HepG2 (cell line): ENCODE measurements around the gene CC2D1A. TPM values are rescaled to one million over a fixed set of nuclear protein-coding genes. Genes with fewer than 3 reads are reported as not detected.

Source experiments
- BHLHE40 ChIP-seq: IDR thresholded peaks from 2 replicates; pipeline ENCODE4 v1.6.1; 2011; ENCODE audit warnings: low read length, improper control_type of control experiment
- FOXK1 ChIP-seq: sonication (generic); formaldehyde crosslinking; IDR thresholded peaks from 2 replicates; pipeline ENCODE4 v1.4.0; 2020; ENCODE audit warnings: low read depth, missing genetic modification reagents, borderline replicate concordance
- HOXA9 ChIP-seq: sonication (generic); formaldehyde crosslinking; IDR thresholded peaks from 2 replicates; pipeline ENCODE4 v1.8.1; 2022; ENCODE audit warnings: missing genetic modification reagents, mild to moderate bottlenecking, moderate library complexity, borderline replicate concordance
- MTF1 ChIP-seq: sonication (generic); formaldehyde crosslinking; IDR thresholded peaks from 2 replicates; pipeline ENCODE4 v1.5.0; 2020; ENCODE audit warnings: missing genetic modification reagents
- NCOA5 ChIP-seq: sonication (generic); formaldehyde crosslinking; IDR thresholded peaks from 2 replicates; pipeline ENCODE4 v1.4.0; 2020; ENCODE audit warnings: missing genetic modification reagents
- NFE2L2 ChIP-seq: fragments of 150-350 bp; IDR thresholded peaks from 2 replicates; pipeline ENCODE4 v1.6.1; 2014; ENCODE audit warnings: low read length
- STAT5B ChIP-seq: sonication (generic); formaldehyde crosslinking; IDR thresholded peaks from 2 replicates; pipeline ENCODE4 v1.4.0; 2020; ENCODE audit warnings: missing genetic modification reagents
- TBP ChIP-seq: sonication (generic); formaldehyde crosslinking; IDR thresholded peaks from 2 replicates; pipeline ENCODE4 v1.5.0; 2020; ENCODE audit warnings: missing genetic modification reagents
- ZBTB20 ChIP-seq: sonication (generic); formaldehyde crosslinking; IDR thresholded peaks from 2 replicates; pipeline ENCODE4 v1.8.1; 2023; ENCODE audit warnings: missing genetic modification reagents, low read depth, mild to moderate bottlenecking, borderline replicate concordance
- ZBTB42 ChIP-seq: sonication (generic); formaldehyde crosslinking; IDR thresholded peaks from 2 replicates; pipeline ENCODE4 v1.5.0; 2020; ENCODE audit warnings: mild to moderate bottlenecking, missing genetic modification reagents
- ZMAT3 ChIP-seq: sonication (generic); formaldehyde crosslinking; conservative IDR thresholded peaks from 2 replicates; pipeline ENCODE4 v1.7.0; 2021; ENCODE audit warnings: missing genetic modification reagents
- ZNF460 ChIP-seq: sonication (generic); formaldehyde crosslinking; IDR thresholded peaks from 2 replicates; pipeline ENCODE4 v1.5.1; 2020; ENCODE audit warnings: missing genetic modification reagents, mild to moderate bottlenecking, borderline replicate concordance
- ZNF773 ChIP-seq: sonication (generic); formaldehyde crosslinking; IDR thresholded peaks from 2 replicates; pipeline ENCODE4 v1.4.0; 2020; ENCODE audit warnings: missing genetic modification reagents, borderline replicate concordance
- ZNF83 ChIP-seq: sonication (generic); formaldehyde crosslinking; IDR thresholded peaks from 2 replicates; pipeline ENCODE4 v1.4.0; 2020; ENCODE audit warnings: missing genetic modification reagents, mild to moderate bottlenecking, borderline replicate concordance
- polyA plus RNA-seq, 8 experiments: library from polyadenylated mRNA; depleted of rRNA in 3 of 8; stranded (reverse) in 7 of 8; unstranded in 1 of 8; fragments of >200 nt; fragmentation: Illumina TruSeq in 4 of 8; extraction: Trizol in 4 of 8; gene quantifications; 2 replicates each; pipeline versions ENCODE4 v1.2.1 to v1.2.3, GENCODE V29; 2011 to 2016; ENCODE audit warnings: low read depth in 4 of 8, missing spikeins in 1 of 8, mixed read lengths in 1 of 8; ENCODE audit not compliant: insufficient read depth in 1 of 8
- total RNA-seq, 5 experiments: library from RNA; depleted of rRNA; stranded (reverse); fragments of >200 nt; fragmentation: Illumina TruSeq; extraction: Trizol; gene quantifications; 2 replicates each; pipeline ENCODE4 v1.2.3, GENCODE V29; 2016; ENCODE audit warnings: low read depth in 1 of 5
- TF ChIP-seq, protein P1 (sequence below): IDR thresholded peaks from 2 replicates; pipeline ENCODE4 v1.6.1; 2012; ENCODE audit warnings: low read length, improper control_type of control experiment
- TF ChIP-seq, protein P2 (sequence below): IDR thresholded peaks from 2 replicates; pipeline ENCODE4 v1.6.1; 2016; ENCODE audit warnings: missing biosample characterization, missing genetic modification reagents, low read depth
- TF ChIP-seq, protein P3 (sequence below): sonication (generic); formaldehyde crosslinking; IDR thresholded peaks from 2 replicates; pipeline ENCODE4 v1.5.0; 2020; ENCODE audit warnings: missing genetic modification reagents
- TF ChIP-seq, protein P4 (sequence below): sonication (generic); formaldehyde crosslinking; IDR thresholded peaks from 2 replicates; pipeline ENCODE4 v1.9.0; 2021; ENCODE audit warnings: missing genetic modification reagents, mild to moderate bottlenecking, borderline replicate concordance
- TF ChIP-seq, protein P5 (sequence below): sonication (generic); formaldehyde crosslinking; IDR thresholded peaks from 2 replicates; pipeline ENCODE4 v1.5.1; 2020; ENCODE audit warnings: mild to moderate bottlenecking, missing genetic modification reagents, moderate library complexity

Gene CC2D1A
- total and polyA plus RNA-seq, 2 of the 13 experiments (the other 11 are each of a cell fraction or from before 2014, with no cell fraction given): 9.7 to 11.5 TPM

DNA sequence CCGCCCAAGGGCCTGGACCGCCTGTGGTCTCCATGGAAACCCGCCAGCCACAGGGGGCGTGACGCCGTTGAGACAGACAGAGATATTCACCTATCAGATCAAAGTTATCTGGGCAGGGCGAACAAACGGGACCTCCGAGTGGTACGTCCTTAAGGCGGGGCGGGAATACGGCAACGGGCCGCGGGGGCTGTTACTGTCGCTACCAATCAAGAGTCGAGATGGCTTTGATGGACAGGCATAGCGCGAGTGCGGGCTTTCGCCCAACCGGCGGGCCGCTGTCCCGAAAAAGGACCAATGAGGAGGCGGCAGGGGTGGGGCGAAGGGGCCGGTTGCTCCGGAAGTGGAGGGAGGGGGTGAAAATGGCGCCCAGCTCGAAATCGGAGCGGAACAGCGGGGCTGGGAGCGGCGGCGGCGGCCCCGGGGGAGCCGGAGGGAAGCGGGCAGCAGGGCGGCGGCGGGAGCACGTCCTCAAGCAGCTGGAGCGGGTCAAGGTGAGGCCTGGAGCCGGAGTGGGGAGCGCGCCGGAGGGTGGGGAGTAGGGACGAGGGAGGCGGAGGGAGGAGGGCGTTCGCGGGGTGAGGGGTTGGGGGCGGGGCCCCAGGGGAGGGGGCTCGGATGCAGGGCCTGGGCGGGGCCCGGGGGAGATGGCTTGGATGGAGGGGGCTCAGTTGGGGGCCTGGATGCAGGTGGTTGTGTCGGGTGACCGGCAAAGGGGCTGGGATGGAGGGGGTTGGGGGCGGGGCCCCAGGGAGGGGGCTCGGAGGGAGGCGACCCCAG is 46.3 kb downstream of the CC2D1A start, which contains the start of gene DCAF15 (continued):
- no peak for TF ChIP-seq ZBTB20 (CRISPR knock-in tag)
- TF ChIP-seq, protein P1, sequence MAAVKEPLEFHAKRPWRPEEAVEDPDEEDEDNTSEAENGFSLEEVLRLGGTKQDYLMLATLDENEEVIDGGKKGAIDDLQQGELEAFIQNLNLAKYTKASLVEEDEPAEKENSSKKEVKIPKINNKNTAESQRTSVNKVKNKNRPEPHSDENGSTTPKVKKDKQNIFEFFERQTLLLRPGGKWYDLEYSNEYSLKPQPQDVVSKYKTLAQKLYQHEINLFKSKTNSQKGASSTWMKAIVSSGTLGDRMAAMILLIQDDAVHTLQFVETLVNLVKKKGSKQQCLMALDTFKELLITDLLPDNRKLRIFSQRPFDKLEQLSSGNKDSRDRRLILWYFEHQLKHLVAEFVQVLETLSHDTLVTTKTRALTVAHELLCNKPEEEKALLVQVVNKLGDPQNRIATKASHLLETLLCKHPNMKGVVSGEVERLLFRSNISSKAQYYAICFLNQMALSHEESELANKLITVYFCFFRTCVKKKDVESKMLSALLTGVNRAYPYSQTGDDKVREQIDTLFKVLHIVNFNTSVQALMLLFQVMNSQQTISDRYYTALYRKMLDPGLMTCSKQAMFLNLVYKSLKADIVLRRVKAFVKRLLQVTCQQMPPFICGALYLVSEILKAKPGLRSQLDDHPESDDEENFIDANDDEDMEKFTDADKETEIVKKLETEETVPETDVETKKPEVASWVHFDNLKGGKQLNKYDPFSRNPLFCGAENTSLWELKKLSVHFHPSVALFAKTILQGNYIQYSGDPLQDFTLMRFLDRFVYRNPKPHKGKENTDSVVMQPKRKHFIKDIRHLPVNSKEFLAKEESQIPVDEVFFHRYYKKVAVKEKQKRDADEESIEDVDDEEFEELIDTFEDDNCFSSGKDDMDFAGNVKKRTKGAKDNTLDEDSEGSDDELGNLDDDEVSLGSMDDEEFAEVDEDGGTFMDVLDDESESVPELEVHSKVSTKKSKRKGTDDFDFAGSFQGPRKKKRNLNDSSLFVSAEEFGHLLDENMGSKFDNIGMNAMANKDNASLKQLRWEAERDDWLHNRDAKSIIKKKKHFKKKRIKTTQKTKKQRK: peak; percentile 81
- TF ChIP-seq, protein P2, sequence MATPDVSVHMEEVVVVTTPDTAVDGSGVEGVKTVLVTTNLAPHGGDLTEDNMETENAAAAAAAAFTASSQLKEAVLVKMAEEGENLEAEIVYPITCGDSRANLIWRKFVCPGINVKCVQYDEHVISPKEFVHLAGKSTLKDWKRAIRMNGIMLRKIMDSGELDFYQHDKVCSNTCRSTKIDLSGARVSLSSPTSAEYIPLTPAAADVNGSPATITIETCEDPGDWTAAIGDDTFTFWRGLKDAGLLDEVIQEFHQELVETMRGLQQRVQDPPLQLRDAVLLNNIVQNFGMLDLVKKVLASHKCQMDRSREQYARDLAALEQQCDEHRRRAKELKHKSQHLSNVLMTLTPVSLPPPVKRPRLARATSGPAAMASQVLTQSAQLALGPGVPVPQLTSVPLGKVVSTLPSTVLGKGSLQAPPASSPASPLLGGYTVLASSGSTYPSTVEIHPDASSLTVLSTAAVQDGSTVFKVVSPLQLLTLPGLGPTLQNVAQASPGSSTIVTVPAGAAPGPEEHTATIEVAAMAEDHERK (CRISPR knock-in tag): no peak
- TF ChIP-seq TBP (CRISPR knock-in tag): no peak
- TF ChIP-seq ZNF83: no peak
- TF ChIP-seq, protein P3, sequence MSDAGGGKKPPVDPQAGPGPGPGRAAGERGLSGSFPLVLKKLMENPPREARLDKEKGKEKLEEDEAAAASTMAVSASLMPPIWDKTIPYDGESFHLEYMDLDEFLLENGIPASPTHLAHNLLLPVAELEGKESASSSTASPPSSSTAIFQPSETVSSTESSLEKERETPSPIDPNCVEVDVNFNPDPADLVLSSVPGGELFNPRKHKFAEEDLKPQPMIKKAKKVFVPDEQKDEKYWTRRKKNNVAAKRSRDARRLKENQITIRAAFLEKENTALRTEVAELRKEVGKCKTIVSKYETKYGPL (CRISPR knock-in tag): no peak
- no peak for TF ChIP-seq ZBTB42 (CRISPR knock-in tag)
- TF ChIP-seq ZNF460 (CRISPR knock-in tag): no peak
- TF ChIP-seq, protein P4, sequence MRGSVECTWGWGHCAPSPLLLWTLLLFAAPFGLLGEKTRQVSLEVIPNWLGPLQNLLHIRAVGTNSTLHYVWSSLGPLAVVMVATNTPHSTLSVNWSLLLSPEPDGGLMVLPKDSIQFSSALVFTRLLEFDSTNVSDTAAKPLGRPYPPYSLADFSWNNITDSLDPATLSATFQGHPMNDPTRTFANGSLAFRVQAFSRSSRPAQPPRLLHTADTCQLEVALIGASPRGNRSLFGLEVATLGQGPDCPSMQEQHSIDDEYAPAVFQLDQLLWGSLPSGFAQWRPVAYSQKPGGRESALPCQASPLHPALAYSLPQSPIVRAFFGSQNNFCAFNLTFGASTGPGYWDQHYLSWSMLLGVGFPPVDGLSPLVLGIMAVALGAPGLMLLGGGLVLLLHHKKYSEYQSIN: no peak
- no peak for TF ChIP-seq ZMAT3 (CRISPR knock-in tag)
- TF ChIP-seq, protein P5, sequence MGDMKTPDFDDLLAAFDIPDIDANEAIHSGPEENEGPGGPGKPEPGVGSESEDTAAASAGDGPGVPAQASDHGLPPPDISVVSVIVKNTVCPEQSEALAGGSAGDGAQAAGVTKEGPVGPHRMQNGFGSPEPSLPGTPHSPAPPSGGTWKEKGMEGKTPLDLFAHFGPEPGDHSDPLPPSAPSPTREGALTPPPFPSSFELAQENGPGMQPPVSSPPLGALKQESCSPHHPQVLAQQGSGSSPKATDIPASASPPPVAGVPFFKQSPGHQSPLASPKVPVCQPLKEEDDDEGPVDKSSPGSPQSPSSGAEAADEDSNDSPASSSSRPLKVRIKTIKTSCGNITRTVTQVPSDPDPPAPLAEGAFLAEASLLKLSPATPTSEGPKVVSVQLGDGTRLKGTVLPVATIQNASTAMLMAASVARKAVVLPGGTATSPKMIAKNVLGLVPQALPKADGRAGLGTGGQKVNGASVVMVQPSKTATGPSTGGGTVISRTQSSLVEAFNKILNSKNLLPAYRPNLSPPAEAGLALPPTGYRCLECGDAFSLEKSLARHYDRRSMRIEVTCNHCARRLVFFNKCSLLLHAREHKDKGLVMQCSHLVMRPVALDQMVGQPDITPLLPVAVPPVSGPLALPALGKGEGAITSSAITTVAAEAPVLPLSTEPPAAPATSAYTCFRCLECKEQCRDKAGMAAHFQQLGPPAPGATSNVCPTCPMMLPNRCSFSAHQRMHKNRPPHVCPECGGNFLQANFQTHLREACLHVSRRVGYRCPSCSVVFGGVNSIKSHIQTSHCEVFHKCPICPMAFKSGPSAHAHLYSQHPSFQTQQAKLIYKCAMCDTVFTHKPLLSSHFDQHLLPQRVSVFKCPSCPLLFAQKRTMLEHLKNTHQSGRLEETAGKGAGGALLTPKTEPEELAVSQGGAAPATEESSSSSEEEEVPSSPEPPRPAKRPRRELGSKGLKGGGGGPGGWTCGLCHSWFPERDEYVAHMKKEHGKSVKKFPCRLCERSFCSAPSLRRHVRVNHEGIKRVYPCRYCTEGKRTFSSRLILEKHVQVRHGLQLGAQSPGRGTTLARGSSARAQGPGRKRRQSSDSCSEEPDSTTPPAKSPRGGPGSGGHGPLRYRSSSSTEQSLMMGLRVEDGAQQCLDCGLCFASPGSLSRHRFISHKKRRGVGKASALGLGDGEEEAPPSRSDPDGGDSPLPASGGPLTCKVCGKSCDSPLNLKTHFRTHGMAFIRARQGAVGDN: 0 out of 2 replicates have a peak, but pooled peaks have one; percentile 33
- TF ChIP-seq HOXA9 (CRISPR knock-in tag): no peak
- no peak for TF ChIP-seq ZNF773 (CRISPR knock-in tag)
- no peak for TF ChIP-seq NCOA5
- TF ChIP-seq NFE2L2: no peak
- TF ChIP-seq FOXK1 (CRISPR knock-in tag): peak; percentile 64; the same call in 1 of the 2 replicates
- no peak for TF ChIP-seq STAT5B
- no peak for TF ChIP-seq MTF1 (CRISPR knock-in tag)
- no peak for TF ChIP-seq BHLHE40
